Sigmoid colon (tissue), 4 donors: Measurements from ENCODE around the gene GINS2.

Experiments
- EP300 ChIP-seq, 4 donors: sonication (generic); formaldehyde crosslinking; IDR thresholded peaks; one replicate each; pipeline ENCODE4 v1.6.1; 2017; ENCODE audit warnings: antibody characterized with exemption in 4 of 4
- POLR2A ChIP-seq, 2 donors: fragments of 450-650 bp; IDR thresholded peaks; one replicate each; pipeline ENCODE4 v1.6.1; 2016; ENCODE audit warnings: antibody characterized with exemption in 2 of 2, mild to moderate bottlenecking in 2 of 2, moderate library complexity in 2 of 2
- TF ChIP-seq, protein P1 (sequence below), 4 experiments: fragments of 450-650 bp in 3 of 4; fragments of 200-600 bp in 1 of 4; IDR thresholded peaks; one replicate each; pipeline ENCODE4 v1.5.1; 2016 to 2019; ENCODE audit warnings: antibody characterized with exemption in 4 of 4, mild to moderate bottlenecking in 3 of 4, moderate library complexity in 2 of 4

DNA sequence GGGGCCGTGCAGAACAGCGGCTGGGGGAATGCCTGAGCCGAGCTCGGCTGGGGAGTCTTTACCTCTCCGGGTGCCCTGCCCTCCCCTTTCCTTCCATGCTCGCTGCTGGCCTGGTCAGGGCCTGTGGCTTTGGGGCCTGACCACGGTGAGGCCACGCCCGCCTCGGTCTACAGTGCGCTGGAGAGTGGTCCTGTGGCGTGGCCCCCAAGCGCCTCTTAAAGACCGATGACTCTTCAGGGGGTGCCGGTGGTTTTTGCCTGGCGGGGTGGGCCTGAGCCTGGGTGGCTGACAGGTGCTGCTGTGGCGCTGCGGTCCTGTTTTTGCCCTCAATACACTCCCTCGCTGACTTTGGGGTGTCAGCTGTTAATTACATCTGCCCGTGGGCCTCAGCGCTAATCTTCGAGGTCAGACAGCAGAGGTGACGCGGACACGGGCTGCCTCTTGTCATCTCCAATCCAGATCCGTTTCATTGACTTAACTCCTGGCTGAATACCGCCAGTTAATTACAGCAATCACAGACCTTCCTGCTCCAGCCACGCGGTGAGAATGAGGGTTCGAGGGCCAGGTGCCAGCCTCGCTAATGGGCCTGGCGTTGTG lies 45.9 kb downstream of the GINS2 start:
- TF ChIP-seq, protein P1, sequence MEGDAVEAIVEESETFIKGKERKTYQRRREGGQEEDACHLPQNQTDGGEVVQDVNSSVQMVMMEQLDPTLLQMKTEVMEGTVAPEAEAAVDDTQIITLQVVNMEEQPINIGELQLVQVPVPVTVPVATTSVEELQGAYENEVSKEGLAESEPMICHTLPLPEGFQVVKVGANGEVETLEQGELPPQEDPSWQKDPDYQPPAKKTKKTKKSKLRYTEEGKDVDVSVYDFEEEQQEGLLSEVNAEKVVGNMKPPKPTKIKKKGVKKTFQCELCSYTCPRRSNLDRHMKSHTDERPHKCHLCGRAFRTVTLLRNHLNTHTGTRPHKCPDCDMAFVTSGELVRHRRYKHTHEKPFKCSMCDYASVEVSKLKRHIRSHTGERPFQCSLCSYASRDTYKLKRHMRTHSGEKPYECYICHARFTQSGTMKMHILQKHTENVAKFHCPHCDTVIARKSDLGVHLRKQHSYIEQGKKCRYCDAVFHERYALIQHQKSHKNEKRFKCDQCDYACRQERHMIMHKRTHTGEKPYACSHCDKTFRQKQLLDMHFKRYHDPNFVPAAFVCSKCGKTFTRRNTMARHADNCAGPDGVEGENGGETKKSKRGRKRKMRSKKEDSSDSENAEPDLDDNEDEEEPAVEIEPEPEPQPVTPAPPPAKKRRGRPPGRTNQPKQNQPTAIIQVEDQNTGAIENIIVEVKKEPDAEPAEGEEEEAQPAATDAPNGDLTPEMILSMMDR (IDR thresholded peaks at IDR 0.05) = no peak
- no peak for TF ChIP-seq POLR2A (IDR thresholded peaks at IDR 0.05)
- no peak for TF ChIP-seq EP300 (IDR thresholded peaks at IDR 0.05)
